ENCODE measurements around the gene GBA3.

The GBA3 gene

GRCh38 chr4:22703912-22704311 is 11.2 kb downstream of the GBA3 start:
- DNase-seq = no peak

GRCh38 chr4:22707390-22707789 is 14.7 kb downstream of the GBA3 start:
- DNase-seq = no peak

GRCh38 chr4:22708961-22709360 is 16.2 kb downstream of the GBA3 start:
- DNase-seq = no peak

GRCh38 chr4:22712105-22712504 is 19.4 kb downstream of the GBA3 start:
- DNase-seq = no peak

GRCh38 chr4:22712529-22712928 is 19.8 kb downstream of the GBA3 start:
- no peak for DNase-seq

GRCh38 chr4:22713841-22714240 is 21.1 kb downstream of the GBA3 start:
- DNase-seq = no peak

- no peak for DNase-seq
Measured at GRCh38 chr4:22719218-22719617, 26.5 kb downstream of the GBA3 start.

GRCh38 chr4:22720091-22720490 is 27.4 kb downstream of the GBA3 start:
- DNase-seq = no peak

GRCh38 chr4:22721204-22721603 is 28.5 kb downstream of the GBA3 start:
- no peak for DNase-seq

GRCh38 chr4:22730021-22730420 is 37.3 kb downstream of the GBA3 start:
- DNase-seq = no peak

- DNase-seq = no peak
Measured at GRCh38 chr4:22733816-22734215, 41.1 kb downstream of the GBA3 start.

- no peak for DNase-seq
Measured at GRCh38 chr4:22736912-22737311, 44.2 kb downstream of the GBA3 start.

- DNase-seq = no peak
Measured at GRCh38 chr4:22739968-22740367, 47.2 kb downstream of the GBA3 start.

GRCh38 chr4:22741744-22742143 is 49.0 kb downstream of the GBA3 start:
- no peak for DNase-seq

- DNase-seq = no peak
Measured at GRCh38 chr4:22743290-22743689, 50.6 kb downstream of the GBA3 start.

- DNase-seq = no peak
Measured at GRCh38 chr4:22744478-22745062, 51.8 kb downstream of the GBA3 start.

GRCh38 chr4:22745234-22745633 is 52.5 kb downstream of the GBA3 start:
- DNase-seq = no peak

- DNase-seq = no peak
Measured at GRCh38 chr4:22754116-22754515, 61.4 kb downstream of the GBA3 start.

GRCh38 chr4:22762548-22762947 is 69.8 kb downstream of the GBA3 start:
- no peak for DNase-seq

GRCh38 chr4:22764183-22764582 is 71.4 kb downstream of the GBA3 start:
- no peak for DNase-seq

GRCh38 chr4:22766068-22766467 is 73.3 kb downstream of the GBA3 start:
- no peak for DNase-seq

GRCh38 chr4:22778547-22779163 is 85.9 kb downstream of the GBA3 start:
- DNase-seq = no peak

- no peak for DNase-seq
Measured at GRCh38 chr4:22780317-22780716, 87.6 kb downstream of the GBA3 start.

- no peak for DNase-seq
Measured at GRCh38 chr4:22780797-22781196, 88.1 kb downstream of the GBA3 start.

GRCh38 chr4:22787753-22788375 is 95.1 kb downstream of the GBA3 start:
- DNase-seq = no peak
